T-cell (primary cell): ENCODE measurements around the gene TMEM14C. TPM values are rescaled to one million over a fixed set of nuclear protein-coding genes. Genes with fewer than 3 reads are reported as not detected.
A peak's percentile ranks its signal among the peaks of the same experiment; 100 is the strongest.
"Not testable (repeated sequence)": the region's sequence is repeated elsewhere in the genome, so short reads cannot be mapped to it uniquely, and the experiment has no call there.

Experiments used
- ATAC-seq, 4 experiments: fragments of 200-7000 bp in 3 of 4; fragments of 150-1000 bp in 1 of 4; cut with Tn5 transposase; replicated peaks in 1 of 4; 1 replicate in 3 of 4; 2 replicates in 1 of 4; pipeline ENCODE4 v1.10.0; 2021; ENCODE audit warnings: moderate library complexity in 3 of 4, mild to moderate bottlenecking in 2 of 4, moderate number of reproducible peaks in 1 of 4
- CTCF ChIA-PET, 2 donors: fragments of 300-600 bp; sonication (Branson Sonifier 250); formaldehyde crosslinking; loops; one replicate each; lab custom pipeline; 2022; ENCODE audit warnings: antibody characterized with exemption in 2 of 2; lab: Charles Lee
- POLR2A ChIA-PET, 2 donors: fragments of 300-600 bp; sonication (Branson Sonifier 250); formaldehyde crosslinking; loops; one replicate each; lab custom pipeline; 2022; ENCODE audit warnings: antibody characterized with exemption in 2 of 2; lab: Charles Lee
- DNase-seq, 35 experiments: peaks; one replicate each; pipeline versions ENCODE4 v3.0.0 to v3.0.0-alpha.2; 2013 to 2023
- H3K27ac ChIP-seq: one replicate; pipeline ENCODE4 v1.5.1; 2013; ENCODE audit warnings: low read length
- H3K27me3 ChIP-seq, 2 experiments: replicated peaks in 1 of 2; 1 replicate in 1 of 2; 2 replicates in 1 of 2; pipeline versions ENCODE4 v1.6.1 to v1.7.0; 2013; ENCODE audit warnings: low read length in 1 of 2, mixed read lengths in 1 of 2; ENCODE audit not compliant: control insufficient read depth in 2 of 2, insufficient read depth in 2 of 2; ENCODE audit errors: extremely low read depth in 1 of 2
- H3K36me3 ChIP-seq, 2 donors: 1 replicate in 1 of 2; 2 replicates in 1 of 2; pipeline versions ENCODE4 v1.6.1 to v1.7.0; 2013; ENCODE audit warnings: low read length in 1 of 2; ENCODE audit not compliant: control insufficient read depth in 2 of 2, insufficient read depth in 1 of 2; ENCODE audit errors: extremely low read depth in 1 of 2
- H3K4me1 ChIP-seq, 2 experiments: 1 replicate in 1 of 2; 2 replicates in 1 of 2; pipeline versions ENCODE4 v1.6.1 to v1.7.0; 2013; ENCODE audit warnings: low read length in 2 of 2, mixed read lengths in 1 of 2; ENCODE audit not compliant: insufficient read depth in 2 of 2, control insufficient read depth in 1 of 2; ENCODE audit errors: extremely low read depth in 1 of 2
- H3K4me3 ChIP-seq, 2 donors: 1 replicate in 1 of 2; 2 replicates in 1 of 2; pipeline versions ENCODE4 v1.5.1 to v1.7.0; 2013; ENCODE audit warnings: mild to moderate bottlenecking in 2 of 2, low read length in 1 of 2, moderate library complexity in 1 of 2; ENCODE audit not compliant: control insufficient read depth in 1 of 2; ENCODE audit errors: extremely low read depth in 1 of 2
- H3K9me3 ChIP-seq: 2 replicates; pipeline ENCODE4 v1.7.0; 2013
- H3K27ac Mint-ChIP-seq, 2 donors: one replicate each; pipeline ENCODE4 v1.8.0; 2020 to 2021; ENCODE audit warnings: mild to moderate bottlenecking in 2 of 2, mixed read lengths in 2 of 2
- H3K27me3 Mint-ChIP-seq, 2 donors: one replicate each; pipeline ENCODE4 v1.8.0; 2021 to 2022; ENCODE audit warnings: mixed read lengths in 2 of 2
- H3K36me3 Mint-ChIP-seq: one replicate; pipeline ENCODE4 v1.8.0; 2021; ENCODE audit warnings: mixed read lengths
- H3K4me1 Mint-ChIP-seq, 3 donors: one replicate each; pipeline ENCODE4 v1.8.0; 2020 to 2022; ENCODE audit warnings: mixed read lengths in 3 of 3, mild to moderate bottlenecking in 1 of 3
- H3K4me3 Mint-ChIP-seq, 3 donors: one replicate each; pipeline ENCODE4 v1.8.0; 2020 to 2022; ENCODE audit warnings: mild to moderate bottlenecking in 3 of 3, mixed read lengths in 3 of 3, moderate library complexity in 3 of 3
- H3K9me3 Mint-ChIP-seq, 3 donors: one replicate each; pipeline ENCODE4 v1.8.0; 2020 to 2022; ENCODE audit warnings: mixed read lengths in 3 of 3
- WGBS: methylation state at CpG from one replicate; pipeline ENCODE4 v1.1.5; 2013; ENCODE audit warnings: missing lambda C conversion rate; ENCODE audit not compliant: insufficient coverage; 5-methylcytosine and 5-hydroxymethylcytosine counted together
- total RNA-seq, 35 experiments: library from RNA in 6 of 35; stranded (reverse) in 6 of 35; fragments of 120-200 nt in 1 of 35; gene quantifications; one replicate each; pipeline versions ENCODE4 v1.2.1 to v1.2.4 and lab custom pipeline; 2013 to 2026

The TMEM14C gene
- total RNA-seq, 5 donors from 2014 or later (not counting 1 experiment from before 2014, with no cell fraction given), result 14.8 to 45.2 (median 33.8) TPM

- POLR2A ChIA-PET, result interaction anchor here in 1 of 2 donors (0.7 to 1.1 kb wide), 2 partner anchors 25 to 255 kb away, joined by 3 to 4 read pairs; partner anchors contain the start of genes C6orf52 and PAK1IP1
- peak overlapping the region; percentile 39 for H3K27ac ChIP-seq
- 41% methylated on average over 15 of the region's 21 CpGs for WGBS
These were observed 3.0 kb upstream of the TMEM14C start for GRCh38 chr6:10719964-10720264.

GRCh38 chr6:10720265-10720959 is 2.5 kb upstream of the TMEM14C start:
- Histone ChIP-seq H3K36me3 (no peaks in the 10 kb centered on the region), H3K9me3 (no peaks in the 10 kb centered on the region), H3K27ac (peak overlapping the region; percentile 62), H3K4me1 (peaks cover 2 to 42% of the 10 kb centered on the region in 2 experiments), H3K4me3 (peak overlapping the region; percentile 26 to 59), H3K27me3 (peaks cover 0 to 2% of the 10 kb centered on the region in 2 experiments)
- DNase-seq (peak in 34 of 35 experiments; percentile 13 to 68 (median 46)), ATAC-seq (peak; percentile 58 to 68 (median 60))
- Mint-ChIP-seq H3K9me3 (no peaks in the 10 kb centered on the region), H3K27me3 (no peaks in the 10 kb centered on the region), H3K36me3 (peaks cover 2% of the 10 kb centered on the region), H3K4me1 (peaks cover 48 to 52% (median 49%) of the 10 kb centered on the region in 3 donors), H3K27ac (peak overlapping the region; percentile 93 to 95), H3K4me3 (peak overlapping the region; percentile 91 to 95 (median 94))
- ChIA-PET POLR2A (interaction anchor here (0.6 to 1.2 kb wide), 3 partner anchors 25 to 76 kb away, joined by 3 to 9 read pairs (median 5); partner anchors contain the start of genes C6orf52 (in 2 of the 2) and PAK1IP1 (in 2 of the 2)), CTCF (interaction anchor here (0.5 to 2.9 kb wide), 6 partner anchors 25 to 335 kb away, joined by 3 to 11 read pairs (median 5); partner anchors contain the start of genes C6orf52 (in 1 of the 2), PAK1IP1 (in 1 of the 2) and TMEM14B (in 1 of the 2))
- WGBS, result 27% methylated on average over 49 of the region's 49 CpGs

More at GRCh38 chr6:10719964-10720264, 3.0 kb upstream of the TMEM14C start:
- no peaks in the 10 kb centered on the region for H3K36me3 ChIP-seq
- H3K4me3 ChIP-seq, result peak overlapping the region; percentile 26 to 59
- peaks cover 2 to 42% of the 10 kb centered on the region in 2 experiments for H3K4me1 ChIP-seq
- Mint-ChIP-seq H3K27ac (peak overlapping the region; percentile 76 to 86), H3K27me3 (no peaks in the 10 kb centered on the region), H3K9me3 (no peaks in the 10 kb centered on the region), H3K4me3 (peak overlapping the region; percentile 79 to 95 (median 91)), H3K36me3 (no peaks in the 10 kb centered on the region), H3K4me1 (peaks cover 44 to 47% (median 44%) of the 10 kb centered on the region in 3 donors)
- DNase-seq (peak in 2 of 35 experiments; percentile 5 to 16), ATAC-seq (no peak)
- CTCF ChIA-PET, result interaction anchor here (0.5 to 2.9 kb wide), 5 partner anchors 25 to 334 kb away, joined by 3 to 11 read pairs (median 5); partner anchors contain the start of genes C6orf52 (in 1 of the 2) and PAK1IP1 (in 1 of the 2)
- H3K9me3 ChIP-seq, result no peaks in the 10 kb centered on the region
- H3K27me3 ChIP-seq, result peaks cover 0 to 2% of the 10 kb centered on the region in 2 experiments

GRCh38 chr6:10720960-10721849 is 1.7 kb upstream of the TMEM14C start:
- H3K27me3 Mint-ChIP-seq, H3K9me3 Mint-ChIP-seq, H3K9me3 ChIP-seq, H3K36me3 Mint-ChIP-seq, H3K27me3 ChIP-seq, ATAC-seq, H3K36me3 ChIP-seq: not testable (repeated sequence)
- peaks cover 54 to 60% (median 54%) of the 10 kb centered on the region in 3 donors for H3K4me1 Mint-ChIP-seq
- CTCF ChIA-PET, result interaction anchor here (0.6 to 2.9 kb wide), 6 partner anchors 25 to 38 kb away, joined by 3 to 11 read pairs (median 4); partner anchors contain the start of genes C6orf52 (in 1 of the 2), PAK1IP1 (in 1 of the 2) and TMEM14B (in 1 of the 2)
- peak overlapping the region; percentile 91 to 95 (median 94) for H3K4me3 Mint-ChIP-seq
- POLR2A ChIA-PET, result interaction anchor here in 1 of 2 donors (1.2 kb wide), 1 partner anchor 26 kb away, joined by 9 read pairs; the partner anchor contains the start of genes C6orf52 and PAK1IP1
- DNase-seq, result peak in 10 of 35 experiments; percentile 8 to 40 (median 20)
- Histone ChIP-seq H3K4me3 (peak overlapping the region; percentile 26 to 59), H3K27ac (peak overlapping the region; percentile 62), H3K4me1 (peaks cover 2 to 44% of the 10 kb centered on the region in 2 experiments)
- WGBS, result 98% methylated on average over 6 of the region's 17 CpGs
- peak overlapping the region; percentile 93 to 95 for H3K27ac Mint-ChIP-seq

- Mint-ChIP-seq H3K4me3 (peak overlapping the region; percentile 91 to 95 (median 94)), H3K27ac (peak overlapping the region; percentile 93 to 95), H3K27me3 (no peaks in the 10 kb centered on the region), H3K9me3 (no peaks in the 10 kb centered on the region), H3K4me1 (peaks cover 54 to 60% (median 59%) of the 10 kb centered on the region in 3 donors), H3K36me3 (peaks cover 10% of the 10 kb centered on the region)
- no peaks in the 10 kb centered on the region for H3K9me3 ChIP-seq
- peaks cover 0 to 2% of the 10 kb centered on the region in 2 experiments for H3K27me3 ChIP-seq
- peaks cover 2 to 52% of the 10 kb centered on the region in 2 experiments for H3K4me1 ChIP-seq
- peak overlapping the region; percentile 61 to 76 for H3K4me3 ChIP-seq
- no peak for DNase-seq
- H3K36me3 ChIP-seq, result no peaks in the 10 kb centered on the region
- peak overlapping the region; percentile 68 for H3K27ac ChIP-seq
- no peak for ATAC-seq
- ChIA-PET POLR2A (no interaction called here), CTCF (interaction anchor here (0.6 to 2.9 kb wide), 4 partner anchors 25 to 36 kb away, joined by 3 to 11 read pairs (median 6); partner anchors contain the start of genes C6orf52 (in 1 of the 2), PAK1IP1 (in 1 of the 2) and TMEM14B (in 1 of the 2))
- WGBS, result 98% methylated on average over 6 of the region's 11 CpGs
These were observed 860 bp upstream of the TMEM14C start for GRCh38 chr6:10721850-10722569.

- WGBS, result 5% methylated on average over 6 of the region's 6 CpGs
- peak overlapping the region; percentile 91 to 95 (median 94) for H3K4me3 Mint-ChIP-seq
- peaks cover 54 to 62% (median 60%) of the 10 kb centered on the region in 3 donors for H3K4me1 Mint-ChIP-seq
These were observed 375 bp upstream of the TMEM14C start for GRCh38 chr6:10722570-10722819.

More at GRCh38 chr6:10722570-10722819, 375 bp upstream of the TMEM14C start:
- H3K27me3 ChIP-seq, result peaks cover 0 to 2% of the 10 kb centered on the region in 2 experiments
- no peak for ATAC-seq
- H3K36me3 ChIP-seq, result no peaks in the 10 kb centered on the region
- ChIA-PET CTCF (interaction anchor here in 1 of 2 donors (0.6 kb wide), 1 partner anchor 36 kb away, joined by 8 read pairs; no protein-coding TSS in a partner anchor), POLR2A (no interaction called here)
- peak overlapping the region; percentile 68 for H3K27ac ChIP-seq
- peak overlapping the region; percentile 61 to 76 for H3K4me3 ChIP-seq
- DNase-seq, result peak in 1 of 35 experiments; percentile 20
- H3K4me1 ChIP-seq, result peaks cover 2 to 54% of the 10 kb centered on the region in 2 experiments
- Mint-ChIP-seq H3K27me3 (no peaks in the 10 kb centered on the region), H3K9me3 (no peaks in the 10 kb centered on the region), H3K27ac (peak overlapping the region; percentile 93 to 95), H3K36me3 (peaks cover 12% of the 10 kb centered on the region)
- no peaks in the 10 kb centered on the region for H3K9me3 ChIP-seq
